PFSK-1 (cell line): ENCODE measurements around the gene MBNL2.

Source experiments
- FOXP2 ChIP-seq: optimal IDR thresholded peaks from 2 replicates; pipeline ENCODE3; 2011; ENCODE audit warnings: borderline replicate concordance, control low read depth, inconsistent platforms; ENCODE audit not compliant: insufficient read depth; ENCODE audit errors: extremely low read length, extremely low read depth
- POLR2AphosphoS5 ChIP-seq: IDR thresholded peaks from 2 replicates; pipeline ENCODE4 v1.6.1; 2012; ENCODE audit warnings: low read depth, mild to moderate bottlenecking, control low read depth, low read length, moderate library complexity
- REST ChIP-seq, 2 experiments: IDR thresholded peaks; 2 replicates each; pipeline versions ENCODE4 v1.6.1 to v1.8.0; 2011 to 2012; ENCODE audit warnings: low read depth in 2 of 2, low read length in 2 of 2, control low read depth in 1 of 2, inconsistent platforms in 1 of 2, mild to moderate bottlenecking in 1 of 2, moderate library complexity in 1 of 2; ENCODE audit not compliant: insufficient read depth in 1 of 2
- SIN3A ChIP-seq: IDR thresholded peaks from 2 replicates; pipeline ENCODE4 v1.6.1; 2012; ENCODE audit warnings: mild to moderate bottlenecking, low read length, moderate library complexity, borderline replicate concordance; ENCODE audit not compliant: insufficient read depth
- TAF1 ChIP-seq: IDR thresholded peaks from 2 replicates; pipeline ENCODE4 v1.6.1; 2012; ENCODE audit warnings: low read length, control low read depth, borderline replicate concordance; ENCODE audit not compliant: insufficient read depth

Gene MBNL2

DNA sequence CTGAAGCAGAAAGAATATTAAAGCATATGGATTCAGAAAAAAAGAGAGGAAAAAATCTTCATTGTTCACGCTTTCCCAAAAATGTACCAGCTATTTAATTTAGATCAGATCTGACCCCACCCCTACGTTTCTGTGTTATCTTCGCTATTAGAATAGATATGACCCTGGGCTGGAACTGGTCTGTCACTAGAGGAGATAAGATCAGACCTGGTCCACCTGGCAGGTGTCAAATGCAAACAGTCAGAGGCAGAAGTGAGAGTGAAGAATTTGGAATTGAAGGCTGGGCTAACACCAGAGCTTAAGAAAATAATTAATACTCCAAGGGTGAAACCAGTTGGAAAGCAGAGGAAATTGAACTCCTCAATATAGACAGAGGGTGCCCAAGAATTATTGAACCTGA is 30.0 kb upstream of the MBNL2 start:
- no peak for TF ChIP-seq FOXP2
- no peak for TF ChIP-seq SIN3A
- no peak for TF ChIP-seq TAF1
- TF ChIP-seq REST (IDR thresholded peaks at IDR 0.05; ENCODE audit: insufficient read depth in 1 of 2, low read depth in 2 of 2, low read length in 2 of 2) = no peak
- no peak for TF ChIP-seq POLR2AphosphoS5

- TF ChIP-seq TAF1 (no peak), FOXP2 (no peak), SIN3A (no peak), POLR2AphosphoS5 (no peak), REST (IDR thresholded peaks at IDR 0.05; ENCODE audit: insufficient read depth in 1 of 2, low read depth in 2 of 2, low read length in 2 of 2) (no peak)
Observed at GRCh38 chr13:97193577-97193976, 28.6 kb upstream of the MBNL2 start.

GRCh38 chr13:97194479-97194878 is 27.7 kb upstream of the MBNL2 start:
- TF ChIP-seq TAF1 (no peak), SIN3A (no peak), POLR2AphosphoS5 (no peak), FOXP2 (no peak), REST (IDR thresholded peaks at IDR 0.05; ENCODE audit: insufficient read depth in 1 of 2, low read depth in 2 of 2, low read length in 2 of 2) (no peak)

GRCh38 chr13:97196340-97196739 is 25.8 kb upstream of the MBNL2 start:
- no peak for TF ChIP-seq SIN3A
- no peak for TF ChIP-seq POLR2AphosphoS5
- TF ChIP-seq FOXP2 = no peak
- no peak for TF ChIP-seq TAF1
- no peak for TF ChIP-seq REST (IDR thresholded peaks at IDR 0.05; ENCODE audit: insufficient read depth in 1 of 2, low read depth in 2 of 2, low read length in 2 of 2)

- TF ChIP-seq FOXP2 (no peak), POLR2AphosphoS5 (no peak)
Observed at GRCh38 chr13:97198753-97199152, 23.4 kb upstream of the MBNL2 start.

DNA sequence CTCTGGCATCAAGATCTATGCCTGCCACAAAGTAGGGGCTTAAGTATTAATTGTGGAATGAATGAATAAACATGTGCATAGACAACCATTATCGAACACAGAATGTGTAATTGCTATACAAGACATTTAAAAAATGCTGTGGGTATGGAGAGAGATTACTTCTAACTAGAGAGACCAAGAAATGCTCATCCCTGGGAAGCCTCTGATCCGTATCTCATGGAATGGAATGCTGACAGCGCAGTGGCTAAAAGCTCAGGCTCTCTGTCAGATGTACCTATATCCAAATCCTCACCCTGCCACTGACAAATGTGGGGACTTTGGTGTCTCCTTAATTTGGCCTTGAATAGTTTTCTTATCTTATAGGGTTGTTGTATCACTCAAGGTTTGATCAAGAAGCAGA is 22.7 kb upstream of the MBNL2 start:
- TF ChIP-seq SIN3A (no peak), POLR2AphosphoS5 (no peak), REST (IDR thresholded peaks at IDR 0.05; ENCODE audit: insufficient read depth in 1 of 2, low read depth in 2 of 2, low read length in 2 of 2) (no peak), TAF1 (no peak), FOXP2 (no peak)
